H1 (cell line): Measurements from ENCODE around the gene GSK3B. TPM values are rescaled to one million over a fixed set of nuclear protein-coding genes. Genes with fewer than 3 reads are reported as not detected.

ENCODE experiments used
- CTCF ChIA-PET: fragments of 300-600 bp; sonication (Branson Sonifier 250); formaldehyde crosslinking; loops from one replicate; lab custom pipeline; 2021; ENCODE audit not compliant: partially characterized antibody; lab: Charles Lee
- POLR2A ChIA-PET: fragments of 300-600 bp; sonication (Branson Sonifier 250); formaldehyde crosslinking; loops from one replicate; lab custom pipeline; 2021; ENCODE audit warnings: inconsistent platforms; ENCODE audit not compliant: partially characterized antibody; lab: Charles Lee
- DNase-seq, 2 experiments: peaks; one replicate each; pipeline versions ENCODE4 v3.0.0 to v3.0.0-alpha.2; 2010 to 2022; ENCODE audit warnings: low spot score in 2 of 2, low read depth in 1 of 2, mixed read lengths in 1 of 2
- FAIRE-seq: peaks from 2 replicates; lab custom pipeline; 2011; peaks lifted over from hg19 to GRCh38; lab: Jason Lieb, UNC
- H2AFZ ChIP-seq: 2 replicates; pipeline ENCODE4 v1.8.1; 2012; ENCODE audit warnings: low read length, inconsistent platforms
- H2AK5ac ChIP-seq: 2 replicates; pipeline ENCODE4 v1.6.1; 2013; ENCODE audit warnings: low read depth, low read length
- H2BK120ac ChIP-seq: replicated peaks from 2 replicates; pipeline ENCODE3; 2013; ENCODE audit warnings: low read depth, low read length, inconsistent platforms
- H2BK12ac ChIP-seq: 2 replicates; pipeline ENCODE4 v1.6.1; 2013; ENCODE audit warnings: low read depth, low read length
- H2BK15ac ChIP-seq: 2 replicates; pipeline ENCODE4 v1.6.1; 2013; ENCODE audit warnings: low read length
- H2BK20ac ChIP-seq: 2 replicates; pipeline ENCODE4 v1.6.1; 2013; ENCODE audit warnings: low read length
- H2BK5ac ChIP-seq: 2 replicates; pipeline ENCODE4 v1.6.1; 2013; ENCODE audit warnings: low read depth, low read length
- H3K14ac ChIP-seq: 2 replicates; pipeline ENCODE4 v1.6.1; 2013; ENCODE audit warnings: inconsistent platforms; ENCODE audit not compliant: insufficient read length
- H3K18ac ChIP-seq: 2 replicates; pipeline ENCODE4 v1.6.1; 2013; ENCODE audit warnings: low read length; ENCODE audit errors: extremely low read depth
- H3K23ac ChIP-seq: 2 replicates; pipeline ENCODE4 v1.6.1; 2013; ENCODE audit warnings: inconsistent platforms; ENCODE audit not compliant: insufficient read length
- H3K23me2 ChIP-seq: 2 replicates; pipeline ENCODE4 v1.6.1; 2013; ENCODE audit warnings: low read depth, low read length
- H3K27ac ChIP-seq: 2 replicates; pipeline ENCODE4 v1.6.1; 2011; ENCODE audit warnings: low read depth, low read length, inconsistent platforms
- H3K27me3 ChIP-seq, 4 experiments: replicated peaks in 1 of 4; 1 replicate in 1 of 4; 2 replicates in 3 of 4; pipeline versions ENCODE4 v1.6.1 to v1.8.1; 2011 to 2013; ENCODE audit warnings: low read length in 3 of 4, mild to moderate bottlenecking in 3 of 4, inconsistent platforms in 2 of 4, mixed read lengths in 2 of 4, moderate library complexity in 1 of 4; ENCODE audit not compliant: control insufficient read depth in 3 of 4, insufficient read depth in 3 of 4; ENCODE audit errors: extremely low read depth in 1 of 4
- H3K36me3 ChIP-seq, 4 experiments: 2 replicates each; pipeline versions ENCODE4 v1.6.1 to v1.8.1; 2011 to 2013; ENCODE audit warnings: mild to moderate bottlenecking in 4 of 4, low read length in 3 of 4, moderate library complexity in 2 of 4, control low read depth in 1 of 4, inconsistent platforms in 1 of 4; ENCODE audit not compliant: insufficient read depth in 4 of 4, control insufficient read depth in 2 of 4
- H3K4ac ChIP-seq: replicated peaks from 2 replicates; pipeline ENCODE3; 2013; ENCODE audit warnings: low read length, low read depth, mixed read lengths, inconsistent platforms; ENCODE audit not compliant: insufficient read length
- H3K4me1 ChIP-seq, 4 experiments: replicated peaks in 1 of 4; 1 replicate in 1 of 4; 2 replicates in 3 of 4; pipeline versions ENCODE4 v1.6.1 to v1.8.1; 2011 to 2013; ENCODE audit warnings: low read length in 3 of 4, inconsistent platforms in 2 of 4, mixed read lengths in 1 of 4; ENCODE audit not compliant: insufficient read depth in 4 of 4, control insufficient read depth in 3 of 4
- H3K4me2 ChIP-seq, 2 experiments: 2 replicates each; pipeline versions ENCODE4 v1.6.1 to v1.8.1; 2011 to 2013; ENCODE audit warnings: low read depth in 2 of 2, low read length in 2 of 2, control low read depth in 1 of 2, inconsistent platforms in 1 of 2, mild to moderate bottlenecking in 1 of 2; ENCODE audit not compliant: insufficient read depth in 1 of 2
- H3K4me3 ChIP-seq, 4 experiments: fragments of 200-600, 300-600 bp in 1 of 4; sonication (generic), shearing (Covaris generic), sonication (Bioruptor Twin) in 1 of 4; 2 replicates each; pipeline versions ENCODE4 v1.5.1 to v1.8.1; 2011 to 2016; ENCODE audit warnings: low read length in 4 of 4, low read depth in 3 of 4, control low read depth in 2 of 4, inconsistent platforms in 2 of 4, mild to moderate bottlenecking in 2 of 4, mixed read lengths in 1 of 4, moderate library complexity in 1 of 4; ENCODE audit not compliant: insufficient read depth in 2 of 4; ENCODE audit errors: extremely low read depth in 1 of 4
- H3K56ac ChIP-seq: replicated peaks from 2 replicates; pipeline ENCODE3; 2013; ENCODE audit warnings: low read depth, mild to moderate bottlenecking, mixed read lengths, low read length, inconsistent platforms; ENCODE audit not compliant: insufficient read length
- H3K79me1 ChIP-seq: 2 replicates; pipeline ENCODE4 v1.6.1; 2013; ENCODE audit warnings: low read depth, low read length, control low read depth
- H3K79me2 ChIP-seq, 2 experiments: 2 replicates each; pipeline versions ENCODE4 v1.6.1 to v1.8.1; 2012 to 2013; ENCODE audit warnings: low read length in 2 of 2, mild to moderate bottlenecking in 2 of 2, inconsistent platforms in 1 of 2; ENCODE audit not compliant: insufficient read depth in 2 of 2, control insufficient read depth in 1 of 2
- H3K9ac ChIP-seq, 4 experiments: replicated peaks in 1 of 4; 1 replicate in 1 of 4; 2 replicates in 3 of 4; pipeline versions ENCODE4 v1.6.1 to v1.8.1; 2011 to 2013; ENCODE audit warnings: low read depth in 3 of 4, low read length in 3 of 4, control low read depth in 2 of 4, mild to moderate bottlenecking in 2 of 4, moderate library complexity in 2 of 4, inconsistent platforms in 1 of 4; ENCODE audit errors: extremely low read depth in 1 of 4
- H3K9me3 ChIP-seq, 2 experiments: 2 replicates each; pipeline versions ENCODE4 v1.6.1 to v1.8.1; 2012 to 2013; ENCODE audit warnings: mild to moderate bottlenecking in 2 of 2, moderate library complexity in 2 of 2, control low read depth in 1 of 2, inconsistent platforms in 1 of 2, low read depth in 1 of 2, low read length in 1 of 2, mixed read lengths in 1 of 2; ENCODE audit not compliant: insufficient read depth in 2 of 2
- H4K20me1 ChIP-seq, 2 experiments: replicated peaks in 1 of 2; 2 replicates each; pipeline versions ENCODE3 to v1.8.1; 2011 to 2013; ENCODE audit warnings: inconsistent platforms in 2 of 2, low read length in 2 of 2, mild to moderate bottlenecking in 1 of 2; ENCODE audit not compliant: insufficient read depth in 2 of 2, control insufficient read depth in 1 of 2
- H4K5ac ChIP-seq: 2 replicates; pipeline ENCODE4 v1.6.1; 2013; ENCODE audit warnings: low read length, low read depth, mixed read lengths, inconsistent platforms; ENCODE audit not compliant: insufficient read length
- H4K8ac ChIP-seq: 2 replicates; pipeline ENCODE4 v1.8.0; 2013; ENCODE audit warnings: mild to moderate bottlenecking, moderate library complexity, low read length, inconsistent platforms; ENCODE audit not compliant: insufficient read depth; ENCODE audit errors: extremely low read depth
- H4K91ac ChIP-seq: replicated peaks from 2 replicates; pipeline ENCODE3; 2013; ENCODE audit warnings: low read length, mixed read lengths, inconsistent platforms; ENCODE audit not compliant: insufficient read length
- ATF3 ChIP-seq: IDR thresholded peaks from 2 replicates; pipeline ENCODE4 v1.6.1; 2011; ENCODE audit warnings: low read depth, mild to moderate bottlenecking, low read length; ENCODE audit not compliant: insufficient read depth
- CTCF ChIP-seq, 3 experiments: IDR thresholded peaks; 1 replicate in 2 of 3; 2 replicates in 1 of 3; pipeline versions ENCODE4 v1.5.1 to v1.6.1; 2011; ENCODE audit warnings: low read length in 3 of 3, mild to moderate bottlenecking in 3 of 3, inconsistent platforms in 2 of 3, low read depth in 1 of 3, moderate library complexity in 1 of 3; ENCODE audit not compliant: insufficient read depth in 1 of 3; ENCODE audit errors: control extremely low read depth in 1 of 3
- RAD21 ChIP-seq, 2 experiments: IDR thresholded peaks in 1 of 2; conservative IDR thresholded peaks in 1 of 2; 2 replicates each; pipeline ENCODE4 v1.6.1; 2011; ENCODE audit warnings: low read depth in 2 of 2, low read length in 2 of 2, improper control_type of control experiment in 1 of 2, inconsistent platforms in 1 of 2, mild to moderate bottlenecking in 1 of 2, moderate library complexity in 1 of 2
- WGBS, 2 experiments: shearing (Covaris generic) in 1 of 2; methylation state at CpG; one replicate each; pipeline versions ENCODE4 v1.1.6 to v1.1.7; 2013 to 2015; ENCODE audit warnings: low lambda C conversion rate in 2 of 2, mixed read lengths in 2 of 2, inconsistent platforms in 1 of 2, low coverage in 1 of 2, missing lambda C conversion rate in 1 of 2; ENCODE audit not compliant: insufficient replicate concordance in 2 of 2, insufficient coverage in 1 of 2, insufficient read length in 1 of 2; ENCODE audit errors: extremely low coverage in 1 of 2, missing lambda C conversion rate in 1 of 2; 5-methylcytosine and 5-hydroxymethylcytosine counted together
- polyA plus RNA-seq, 7 experiments: library from polyadenylated mRNA; depleted of rRNA in 3 of 7; stranded (reverse) in 5 of 7; unstranded in 2 of 7; fragments of >200 nt in 5 of 7; fragments of 200-250 nt in 2 of 7; gene quantifications; 1 replicate in 5 of 7; 2 replicates in 1 of 7; 4 replicates in 1 of 7; pipeline versions ENCODE4 v1.2.1 to v1.2.3, GENCODE V29; 2011 to 2013; ENCODE audit warnings: missing spikeins in 2 of 7, mixed read lengths in 2 of 7
- total RNA-seq: library from RNA; stranded (reverse); fragmentation: NEBNext Ultra II Directional; extraction: Animal tissue kit (Norgen Biotek cat#: 25700); gene quantifications from 2 replicates; pipeline ENCODE4 v1.2.1, GENCODE V29; 2021

The GSK3B gene
- total and polyA plus RNA-seq, 2 of the 8 experiments (the other 6 are each of a cell fraction or from before 2014, with no cell fraction given) = 24.2 to 50.7 TPM

GRCh38 chr3:119891944-119892721 lies 202.1 kb downstream of the GSK3B start:
- Histone ChIP-seq H3K9ac (no peak overlapping the region), H2AFZ (no peak overlapping the region), H4K20me1 (peaks cover 0 to 1% of the 10 kb centered on the region in 2 experiments), H3K27me3 (no peaks in the 10 kb centered on the region), H3K79me2 (no peaks in the 10 kb centered on the region), H3K23ac (no peak overlapping the region), H3K9me3 (peaks cover 4% of the 10 kb centered on the region in 2 experiments; a peak in 2 of 4 replicates), H4K91ac (no peak overlapping the region), H3K27ac (no peak overlapping the region), H4K5ac (no peak overlapping the region), H2BK5ac (no peak overlapping the region), H4K8ac (no peak overlapping the region), H3K4me2 (no peak overlapping the region), H3K23me2 (no peaks in the 10 kb centered on the region), H2BK20ac (no peak overlapping the region), H3K36me3 (peaks cover 0 to 12% (median 0%) of the 10 kb centered on the region in 4 experiments; a peak in 1 of 8 replicates), H2BK15ac (no peak overlapping the region), H3K56ac (no peak overlapping the region), H2BK120ac (no peak overlapping the region), H2BK12ac (no peak overlapping the region), H3K4me3 (no peak overlapping the region), H3K79me1 (no peaks in the 10 kb centered on the region), H3K14ac (no peak overlapping the region), H2AK5ac (no peak overlapping the region), H3K18ac (no peak overlapping the region), H3K4ac (no peak overlapping the region), H3K4me1 (no peaks in the 10 kb centered on the region)
- peak; percentile 78 for FAIRE-seq
- peak; percentile 13 to 45 for DNase-seq
- POLR2A ChIA-PET = interaction anchor here (1.0 to 1.3 kb wide), 2 partner anchors 201 to 204 kb away, joined by 3 to 5 read pairs; no protein-coding TSS in a partner anchor
- CTCF ChIA-PET = interaction anchor here (0.6 to 3.3 kb wide), 27 partner anchors 11 to 436 kb away, joined by 3 to 22 read pairs (median 4); no protein-coding TSS in a partner anchor
- WGBS, 2 experiments = 46% methylated on average over 10 of the region's 10 CpGs; no CpG with 5 or more reads in 1 of the 2 experiments
- TF ChIP-seq CTCF (IDR thresholded peaks at IDR 0.05; ENCODE audit: control extremely low read depth in 1 of 3, insufficient read depth in 1 of 3, low read depth in 1 of 3, low read length in 3 of 3) = peak in 2 of 3 experiments; percentile 67 to 78; a peak in 2 of 4 replicates
- TF ChIP-seq ATF3 = no peak
- peak; percentile 92 to 93 for TF ChIP-seq RAD21 (IDR thresholded peaks at IDR 0.05 in 1 of 2, conservative IDR thresholded peaks at IDR 0.05 in 1 of 2; ENCODE audit: low read depth in 2 of 2, low read length in 2 of 2)
